PC-3 (cell line): ENCODE data around the gene LAD1.

Experiments
- EZH2 ChIP-seq: fragments of 300-600 bp; sonication (generic); IDR thresholded peaks from one replicate; pipeline ENCODE4 v1.6.1; 2017; ENCODE audit warnings: antibody characterized with exemption, mild to moderate bottlenecking, low read length; ENCODE audit not compliant: unreplicated experiment
- TF ChIP-seq, protein P1 (sequence below): fragments of 300-600 bp; sonication (generic); conservative IDR thresholded peaks from 2 replicates; pipeline ENCODE4 v1.5.1; 2017; ENCODE audit warnings: antibody characterized with exemption, low read depth, mild to moderate bottlenecking, low read length

DNA sequence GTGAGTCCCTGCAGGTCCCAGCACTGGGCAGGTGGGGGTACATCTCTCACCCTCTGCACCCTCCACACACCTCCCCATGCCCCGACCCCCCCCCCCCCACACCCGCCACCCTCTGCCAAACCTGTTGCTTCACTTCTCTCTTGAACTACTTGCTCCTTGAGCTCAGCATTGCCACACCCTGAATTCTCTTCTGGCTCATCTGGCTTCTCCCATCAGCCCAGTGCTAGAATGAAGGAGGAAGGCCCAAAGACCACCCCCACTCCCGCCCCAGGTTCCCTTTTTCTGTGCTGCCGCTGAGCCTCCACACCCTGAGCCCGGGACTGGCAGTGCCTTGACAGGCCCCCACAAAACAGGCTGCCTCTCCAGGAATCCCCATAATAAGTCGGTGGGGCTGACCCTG is 28.8 kb upstream of the LAD1 start:
- TF ChIP-seq, protein P1, sequence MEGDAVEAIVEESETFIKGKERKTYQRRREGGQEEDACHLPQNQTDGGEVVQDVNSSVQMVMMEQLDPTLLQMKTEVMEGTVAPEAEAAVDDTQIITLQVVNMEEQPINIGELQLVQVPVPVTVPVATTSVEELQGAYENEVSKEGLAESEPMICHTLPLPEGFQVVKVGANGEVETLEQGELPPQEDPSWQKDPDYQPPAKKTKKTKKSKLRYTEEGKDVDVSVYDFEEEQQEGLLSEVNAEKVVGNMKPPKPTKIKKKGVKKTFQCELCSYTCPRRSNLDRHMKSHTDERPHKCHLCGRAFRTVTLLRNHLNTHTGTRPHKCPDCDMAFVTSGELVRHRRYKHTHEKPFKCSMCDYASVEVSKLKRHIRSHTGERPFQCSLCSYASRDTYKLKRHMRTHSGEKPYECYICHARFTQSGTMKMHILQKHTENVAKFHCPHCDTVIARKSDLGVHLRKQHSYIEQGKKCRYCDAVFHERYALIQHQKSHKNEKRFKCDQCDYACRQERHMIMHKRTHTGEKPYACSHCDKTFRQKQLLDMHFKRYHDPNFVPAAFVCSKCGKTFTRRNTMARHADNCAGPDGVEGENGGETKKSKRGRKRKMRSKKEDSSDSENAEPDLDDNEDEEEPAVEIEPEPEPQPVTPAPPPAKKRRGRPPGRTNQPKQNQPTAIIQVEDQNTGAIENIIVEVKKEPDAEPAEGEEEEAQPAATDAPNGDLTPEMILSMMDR = no peak
- no peak for TF ChIP-seq EZH2
